ENCODE results near the gene PDIA3. TPM values are rescaled to one million over a fixed set of nuclear protein-coding genes. Genes with fewer than 3 reads are reported as not detected.
A peak's percentile ranks its signal among the peaks of the same experiment; 100 is the strongest.
"Not testable (repeated sequence)": the region's sequence is repeated elsewhere in the genome, so short reads cannot be mapped to it uniquely, and the experiment has no call there.

The PDIA3 gene
- polyA plus RNA-seq, 2 donors: 90.6 to 140 TPM

DNA sequence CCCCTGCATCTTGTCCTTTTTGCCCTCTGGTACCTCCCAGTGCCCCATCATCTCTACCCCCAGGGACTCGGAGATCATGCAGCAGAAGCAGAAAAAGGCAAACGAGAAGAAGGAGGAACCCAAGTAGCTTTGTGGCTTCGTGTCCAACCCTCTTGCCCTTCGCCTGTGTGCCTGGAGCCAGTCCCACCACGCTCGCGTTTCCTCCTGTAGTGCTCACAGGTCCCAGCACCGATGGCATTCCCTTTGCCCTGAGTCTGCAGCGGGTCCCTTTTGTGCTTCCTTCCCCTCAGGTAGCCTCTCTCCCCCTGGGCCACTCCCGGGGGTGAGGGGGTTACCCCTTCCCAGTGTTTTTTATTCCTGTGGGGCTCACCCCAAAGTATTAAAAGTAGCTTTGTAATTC, 47.4 kb downstream of the PDIA3 start:
- Histone ChIP-seq H3K4me1 (ENCODE audit: control insufficient read depth in 2 of 2, insufficient read depth in 2 of 2, low read length in 1 of 2) (peaks cover 4 to 7% of the 10 kb centered on the region in 2 donors), H3K27me3 (ENCODE audit: control insufficient read depth in 1 of 2, insufficient read depth in 2 of 2, low read length in 2 of 2) (no peaks in the 10 kb centered on the region), H3K27ac (ENCODE audit: low read depth in 2 of 2, low read length in 1 of 2) (peak overlapping the region; percentile 93 to 95), H3K4me3 (ENCODE audit: low read depth in 1 of 2, low read length in 2 of 2) (peak overlapping the region in 1 of 2 donors; percentile 94), H3K9me3 (ENCODE audit: control insufficient read depth in 2 of 2, insufficient read depth in 1 of 2, low read depth in 1 of 2, low read length in 1 of 2) (no peaks in the 10 kb centered on the region), H3K36me3 (ENCODE audit: control insufficient read depth in 2 of 2, insufficient read depth in 2 of 2, low read length in 1 of 2) (peaks cover 7 to 13% of the 10 kb centered on the region in 2 donors)
- WGBS, 2 donors: 79 to 81% methylated on average over 10 of the region's 10 CpGs

GRCh38 chr15:43794269-43795037, 48.2 kb downstream of the PDIA3 start:
- 75 to 79% methylated on average over 9 of the region's 9 CpGs for WGBS, 2 donors
- Histone ChIP-seq H3K4me3 (ENCODE audit: low read depth in 1 of 2, low read length in 2 of 2) (no peak overlapping the region), H3K36me3 (ENCODE audit: control insufficient read depth in 2 of 2, insufficient read depth in 2 of 2, low read length in 1 of 2) (peaks cover 7 to 13% of the 10 kb centered on the region in 2 donors), H3K4me1 (ENCODE audit: control insufficient read depth in 2 of 2, insufficient read depth in 2 of 2, low read length in 1 of 2) (peaks cover 4 to 9% of the 10 kb centered on the region in 2 donors), H3K9me3 (ENCODE audit: control insufficient read depth in 2 of 2, insufficient read depth in 1 of 2, low read depth in 1 of 2, low read length in 1 of 2) (no peaks in the 10 kb centered on the region), H3K27ac (ENCODE audit: low read depth in 2 of 2, low read length in 1 of 2) (peak overlapping the region in 1 of 2 donors; percentile 16), H3K27me3 (ENCODE audit: control insufficient read depth in 1 of 2, insufficient read depth in 2 of 2, low read length in 2 of 2) (no peaks in the 10 kb centered on the region)

- peaks cover 7 to 13% of the 10 kb centered on the region in 2 donors for H3K36me3 ChIP-seq (ENCODE audit: control insufficient read depth in 2 of 2, insufficient read depth in 2 of 2, low read length in 1 of 2)
- H3K4me3 ChIP-seq (ENCODE audit: low read depth in 1 of 2, low read length in 2 of 2): no peak overlapping the region
- no peaks in the 10 kb centered on the region for H3K27me3 ChIP-seq (ENCODE audit: control insufficient read depth in 1 of 2, insufficient read depth in 2 of 2, low read length in 2 of 2)
- WGBS, 2 donors: 86 to 91% methylated on average over 2 of the region's 2 CpGs
- H3K27ac ChIP-seq (ENCODE audit: low read depth in 2 of 2, low read length in 1 of 2): peak overlapping the region in 1 of 2 donors; percentile 15
- no peaks in the 10 kb centered on the region for H3K9me3 ChIP-seq (ENCODE audit: control insufficient read depth in 2 of 2, insufficient read depth in 1 of 2, low read depth in 1 of 2, low read length in 1 of 2)
- peaks cover 4 to 14% of the 10 kb centered on the region in 2 donors for H3K4me1 ChIP-seq (ENCODE audit: control insufficient read depth in 2 of 2, insufficient read depth in 2 of 2, low read length in 1 of 2)
These were observed 49.0 kb downstream of the PDIA3 start for GRCh38 chr15:43795197-43795596.

- Histone ChIP-seq H3K4me3 (ENCODE audit: low read depth in 1 of 2, low read length in 2 of 2) (no peak overlapping the region), H3K9me3 (ENCODE audit: control insufficient read depth in 2 of 2, insufficient read depth in 1 of 2, low read depth in 1 of 2, low read length in 1 of 2) (no peaks in the 10 kb centered on the region), H3K27me3 (ENCODE audit: control insufficient read depth in 1 of 2, insufficient read depth in 2 of 2, low read length in 2 of 2) (no peaks in the 10 kb centered on the region), H3K4me1 (ENCODE audit: control insufficient read depth in 2 of 2, insufficient read depth in 2 of 2, low read length in 1 of 2) (peaks cover 4 to 14% of the 10 kb centered on the region in 2 donors), H3K36me3 (ENCODE audit: control insufficient read depth in 2 of 2, insufficient read depth in 2 of 2, low read length in 1 of 2) (peaks cover 7 to 13% of the 10 kb centered on the region in 2 donors), H3K27ac (ENCODE audit: low read depth in 2 of 2, low read length in 1 of 2) (no peak overlapping the region)
These were observed 49.8 kb downstream of the PDIA3 start for GRCh38 chr15:43795997-43796396.

DNA sequence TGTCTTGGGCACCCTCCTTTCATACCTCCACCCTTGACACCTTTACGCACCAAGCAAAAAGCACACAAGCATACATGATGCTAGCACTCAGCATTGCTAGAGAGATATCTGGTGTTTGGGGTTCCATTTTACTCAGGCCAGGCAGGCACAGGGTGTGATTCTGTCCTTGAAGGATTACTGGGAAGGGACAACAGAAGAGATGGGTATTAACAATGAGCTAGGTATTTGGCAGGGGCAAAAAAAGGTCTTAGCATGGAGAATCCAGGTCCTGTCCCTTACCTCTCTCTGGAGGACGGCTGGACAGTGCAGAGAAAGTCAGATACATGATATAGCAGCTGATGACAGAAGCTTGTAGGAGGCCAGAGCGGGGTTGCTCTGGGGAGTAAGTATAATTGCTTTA, 50.3 kb downstream of the PDIA3 start:
- 91% methylated on average over 3 of the region's 3 CpGs for WGBS, 2 donors
- peaks cover 7 to 13% of the 10 kb centered on the region in 2 donors for H3K36me3 ChIP-seq (ENCODE audit: control insufficient read depth in 2 of 2, insufficient read depth in 2 of 2, low read length in 1 of 2)
- peak overlapping the region in 1 of 2 donors; percentile 2 for H3K27ac ChIP-seq (ENCODE audit: low read depth in 2 of 2, low read length in 1 of 2)

DNA sequence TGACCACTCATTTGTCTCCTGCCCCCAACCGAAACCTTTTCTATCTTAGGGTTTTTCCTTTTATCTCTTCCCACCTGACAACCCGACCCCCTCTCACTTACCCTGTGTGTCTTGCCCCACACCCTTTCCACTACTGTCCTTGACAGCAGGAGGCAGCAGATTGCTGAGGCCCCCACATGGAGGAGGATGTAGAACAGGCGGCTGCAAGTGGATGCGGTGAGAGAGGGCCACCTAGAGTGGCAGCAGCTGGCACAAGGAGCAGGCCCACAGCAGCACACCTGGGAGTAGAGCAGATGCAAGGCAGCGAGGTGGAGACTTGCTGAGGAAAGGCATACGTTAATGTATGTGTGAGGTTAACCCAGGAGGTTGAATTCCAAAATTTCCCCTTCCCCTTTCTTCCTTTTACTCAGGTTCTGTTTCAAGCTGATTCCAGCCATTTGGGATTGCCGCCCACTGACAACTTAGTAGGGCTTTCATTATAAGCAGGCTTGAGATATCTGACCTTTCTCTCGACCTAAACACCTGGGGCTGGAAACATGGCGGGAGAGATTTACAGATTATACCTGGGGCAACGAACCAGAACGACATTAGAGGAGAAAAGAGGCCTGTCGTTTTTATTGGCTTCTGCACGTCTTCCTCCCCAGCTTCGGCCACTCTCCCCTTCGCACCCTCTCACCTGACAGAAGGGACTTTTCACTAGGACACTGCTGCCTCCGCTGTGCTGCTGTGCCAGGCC, 53.1 kb downstream of the PDIA3 start:
- 84 to 87% methylated on average over 16 of the region's 16 CpGs for WGBS, 2 donors
- Histone ChIP-seq H3K27me3 (ENCODE audit: control insufficient read depth in 1 of 2, insufficient read depth in 2 of 2, low read length in 2 of 2) (no peaks in the 10 kb centered on the region), H3K4me3 (ENCODE audit: low read depth in 1 of 2, low read length in 2 of 2) (no peak overlapping the region), H3K4me1 (ENCODE audit: control insufficient read depth in 2 of 2, insufficient read depth in 2 of 2, low read length in 1 of 2) (peaks cover 0 to 10% of the 10 kb centered on the region in 2 donors), H3K9me3 (ENCODE audit: control insufficient read depth in 2 of 2, insufficient read depth in 1 of 2, low read depth in 1 of 2, low read length in 1 of 2) (no peaks in the 10 kb centered on the region), H3K36me3 (ENCODE audit: control insufficient read depth in 2 of 2, insufficient read depth in 2 of 2, low read length in 1 of 2) (peaks cover 7% of the 10 kb centered on the region in 2 donors), H3K27ac (ENCODE audit: low read depth in 2 of 2, low read length in 1 of 2) (peak overlapping the region; percentile 61 to 95)

More for the DNA sequence above, 50.3 kb downstream of the PDIA3 start:
- Histone ChIP-seq H3K4me1 (ENCODE audit: control insufficient read depth in 2 of 2, insufficient read depth in 2 of 2, low read length in 1 of 2) (peaks cover 4 to 14% of the 10 kb centered on the region in 2 donors), H3K9me3 (ENCODE audit: control insufficient read depth in 2 of 2, insufficient read depth in 1 of 2, low read depth in 1 of 2, low read length in 1 of 2) (no peaks in the 10 kb centered on the region), H3K4me3 (ENCODE audit: low read depth in 1 of 2, low read length in 2 of 2) (no peak overlapping the region), H3K27me3 (ENCODE audit: control insufficient read depth in 1 of 2, insufficient read depth in 2 of 2, low read length in 2 of 2) (no peaks in the 10 kb centered on the region)

DNA sequence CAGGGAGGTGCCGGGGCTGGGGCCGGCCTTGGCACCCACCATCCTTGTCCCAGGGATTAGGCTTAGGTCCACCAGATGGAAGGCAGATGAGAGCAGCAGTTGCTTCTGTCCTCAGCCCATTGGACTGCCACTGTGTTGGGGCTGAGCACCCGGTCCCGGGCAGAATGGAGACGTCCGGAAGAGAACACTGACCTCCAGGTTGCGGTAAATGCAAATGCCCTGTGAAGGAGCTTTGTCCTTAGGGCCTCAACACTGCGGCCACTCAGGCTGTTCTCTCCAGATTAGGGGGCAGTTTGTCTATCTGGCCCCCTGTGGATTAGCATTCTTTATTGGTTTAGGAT, 53.7 kb downstream of the PDIA3 start, which contains the start of gene SERINC4:
Gene SERINC4, minus strand, starts transcription at position 276 of the 341 bp plus-strand sequence. Its CDS starts 234 bp downstream, at position 42.
- Histone ChIP-seq H3K36me3 (ENCODE audit: control insufficient read depth in 2 of 2, insufficient read depth in 2 of 2, low read length in 1 of 2) (peaks cover 3 to 10% of the 10 kb centered on the region in 2 donors), H3K27ac (ENCODE audit: low read depth in 2 of 2, low read length in 1 of 2) (peak within 1 kb of the TSS; percentile 75 to 95), H3K9me3 (ENCODE audit: control insufficient read depth in 2 of 2, insufficient read depth in 1 of 2, low read depth in 1 of 2, low read length in 1 of 2) (no peaks in the 10 kb centered on the region), H3K4me1 (ENCODE audit: control insufficient read depth in 2 of 2, insufficient read depth in 2 of 2, low read length in 1 of 2) (peaks cover 0 to 8% of the 10 kb centered on the region in 2 donors), H3K4me3 (ENCODE audit: low read depth in 1 of 2, low read length in 2 of 2) (peak within 1 kb of the TSS; percentile 74 to 94), H3K27me3 (ENCODE audit: control insufficient read depth in 1 of 2, insufficient read depth in 2 of 2, low read length in 2 of 2) (no peaks in the 10 kb centered on the region)
- WGBS, 2 donors: 92 to 95% methylated on average over 8 of the region's 8 CpGs

DNA sequence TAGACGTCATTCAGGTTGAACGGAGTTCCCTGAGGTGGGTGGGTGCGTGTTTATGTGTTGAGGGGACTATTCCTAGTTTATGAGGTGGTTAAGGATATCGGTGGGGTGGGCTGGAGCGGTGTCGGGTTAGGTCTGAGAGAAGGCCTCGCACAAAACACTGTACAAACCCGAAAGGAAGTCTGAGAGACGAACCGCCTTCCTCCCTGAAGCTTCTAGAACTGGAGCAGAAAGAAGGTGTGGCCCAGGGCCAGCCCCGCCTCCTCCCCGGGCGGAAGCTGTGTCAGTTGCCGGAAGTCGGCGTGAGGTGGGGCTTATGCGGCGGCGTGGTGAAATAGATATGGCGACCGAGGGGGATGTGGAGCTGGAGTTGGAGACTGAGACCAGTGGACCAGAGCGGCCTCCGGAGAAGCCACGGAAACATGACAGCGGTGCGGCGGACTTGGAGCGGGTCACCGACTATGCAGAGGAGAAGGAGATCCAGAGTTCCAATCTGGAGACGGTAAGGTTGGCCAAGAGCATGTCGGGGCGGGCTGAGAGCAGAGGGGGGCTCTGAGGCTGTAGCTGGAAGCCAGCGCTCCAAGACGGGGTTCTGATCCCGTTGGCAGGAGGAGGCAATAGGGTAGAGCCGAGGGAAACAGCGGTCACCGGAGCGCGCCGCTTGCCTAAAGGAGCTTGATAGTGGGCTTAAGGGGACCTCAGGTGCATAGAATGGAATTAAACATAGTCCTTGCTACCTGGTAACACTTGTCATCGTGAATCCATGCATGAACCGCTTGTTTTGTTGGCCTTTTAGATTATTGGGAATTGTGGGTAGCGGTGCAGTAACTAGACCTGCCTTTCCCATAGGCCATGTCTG, 54.3 kb downstream of the PDIA3 start, which contains the start of gene HYPK:
Gene HYPK, plus strand, starts transcription at position 314 of the 856 bp plus-strand sequence. Its CDS starts 24 bp downstream, at position 338.
- Histone ChIP-seq H3K27ac (ENCODE audit: low read depth in 2 of 2, low read length in 1 of 2) (peak within 1 kb of the TSS; percentile 75 to 95), H3K36me3 (ENCODE audit: control insufficient read depth in 2 of 2, insufficient read depth in 2 of 2, low read length in 1 of 2) (peaks cover 6 to 7% of the 10 kb centered on the region in 2 donors), H3K27me3 (ENCODE audit: control insufficient read depth in 1 of 2, insufficient read depth in 2 of 2, low read length in 2 of 2) (no peaks in the 10 kb centered on the region), H3K9me3 (ENCODE audit: control insufficient read depth in 2 of 2, insufficient read depth in 1 of 2, low read depth in 1 of 2, low read length in 1 of 2) (no peaks in the 10 kb centered on the region), H3K4me3 (ENCODE audit: low read depth in 1 of 2, low read length in 2 of 2) (peak within 1 kb of the TSS; percentile 74 to 94), H3K4me1 (ENCODE audit: control insufficient read depth in 2 of 2, insufficient read depth in 2 of 2, low read length in 1 of 2) (peaks cover 0 to 8% of the 10 kb centered on the region in 2 donors)
- WGBS, 2 donors: 7 to 8% methylated on average over 44 of the region's 44 CpGs

GRCh38 chr15:43802676-43803075, 56.4 kb downstream of the PDIA3 start:
- H3K9me3 ChIP-seq (ENCODE audit: control insufficient read depth in 2 of 2, insufficient read depth in 1 of 2, low read depth in 1 of 2, low read length in 1 of 2); H3K4me3 ChIP-seq (ENCODE audit: low read depth in 1 of 2, low read length in 2 of 2); H3K27ac ChIP-seq (ENCODE audit: low read depth in 2 of 2, low read length in 1 of 2); H3K36me3 ChIP-seq (ENCODE audit: control insufficient read depth in 2 of 2, insufficient read depth in 2 of 2, low read length in 1 of 2); H3K4me1 ChIP-seq (ENCODE audit: control insufficient read depth in 2 of 2, insufficient read depth in 2 of 2, low read length in 1 of 2); H3K27me3 ChIP-seq (ENCODE audit: control insufficient read depth in 1 of 2, insufficient read depth in 2 of 2, low read length in 2 of 2): not testable (repeated sequence)
- WGBS, 2 donors: 97 to 98% methylated on average over 7 of the region's 7 CpGs

Data from esophagus (tissue), 2 donors.